ENCODE data around the gene ITPR2. TPM values are rescaled to one million over a fixed set of nuclear protein-coding genes. Genes with fewer than 3 reads are reported as not detected.

Gene ITPR2
- total and polyA plus RNA-seq, 2 of the 8 experiments (the other 6 are each of a cell fraction or from before 2014, with no cell fraction given): 4.1 to 48.3 TPM

GRCh38 chr12:26401874-26402273 is 431.1 kb downstream of the ITPR2 start:
- Histone ChIP-seq H3K23me2 (ENCODE audit: low read depth, low read length) (no peaks in the 10 kb centered on the region; the same call in 1 of the 2 replicates), H2AFZ (ENCODE audit: low read length) (no peak overlapping the region), H3K79me1 (ENCODE audit: low read depth, low read length) (no peaks in the 10 kb centered on the region), H3K14ac (ENCODE audit: insufficient read length) (no peak overlapping the region), H3K36me3 (ENCODE audit: control insufficient read depth in 2 of 4, insufficient read depth in 4 of 4, low read length in 3 of 4) (no peaks in the 10 kb centered on the region), H4K91ac (replicated peaks; ENCODE audit: insufficient read length, low read length) (no peak overlapping the region), H3K4me1 (replicated peaks in 1 of 4; ENCODE audit: control insufficient read depth in 3 of 4, insufficient read depth in 4 of 4, low read length in 3 of 4) (no peaks in the 10 kb centered on the region), H2AK5ac (ENCODE audit: low read depth, low read length) (no peak overlapping the region), H3K18ac (ENCODE audit: extremely low read depth, low read length) (no peak overlapping the region), H4K8ac (ENCODE audit: extremely low read depth, insufficient read depth, low read length) (no peak overlapping the region), H3K4me3 (ENCODE audit: extremely low read depth in 1 of 4, insufficient read depth in 2 of 4, low read depth in 3 of 4, low read length in 4 of 4) (no peak overlapping the region), H2BK12ac (ENCODE audit: low read depth, low read length) (no peak overlapping the region), H3K56ac (replicated peaks; ENCODE audit: insufficient read length, low read depth, low read length) (no peak overlapping the region), H3K27ac (ENCODE audit: low read depth, low read length) (no peak overlapping the region), H2BK120ac (replicated peaks; ENCODE audit: low read depth, low read length) (no peak overlapping the region), H3K4me2 (ENCODE audit: insufficient read depth in 1 of 2, low read depth in 2 of 2, low read length in 2 of 2) (no peak overlapping the region), H2BK20ac (ENCODE audit: low read length) (no peak overlapping the region), H3K23ac (ENCODE audit: insufficient read length) (no peak overlapping the region), H3K9ac (replicated peaks in 1 of 4; ENCODE audit: extremely low read depth in 1 of 4, low read depth in 3 of 4, low read length in 3 of 4) (no peak overlapping the region), H3K27me3 (replicated peaks in 1 of 4; ENCODE audit: control insufficient read depth in 3 of 4, extremely low read depth in 1 of 4, insufficient read depth in 3 of 4, low read length in 3 of 4) (no peaks in the 10 kb centered on the region), H2BK5ac (ENCODE audit: low read depth, low read length) (no peak overlapping the region), H2BK15ac (ENCODE audit: low read length) (no peak overlapping the region), H3K9me3 (ENCODE audit: insufficient read depth in 2 of 2, low read depth in 1 of 2, low read length in 1 of 2) (no peaks in the 10 kb centered on the region), H3K4ac (replicated peaks; ENCODE audit: insufficient read length, low read depth, low read length) (no peak overlapping the region), H3K79me2 (ENCODE audit: control insufficient read depth in 1 of 2, insufficient read depth in 2 of 2, low read length in 2 of 2) (no peaks in the 10 kb centered on the region), H4K5ac (ENCODE audit: insufficient read length, low read depth, low read length) (no peak overlapping the region), H4K20me1 (replicated peaks in 1 of 2; ENCODE audit: control insufficient read depth in 1 of 2, insufficient read depth in 2 of 2, low read length in 2 of 2) (no peaks in the 10 kb centered on the region)
- TF ChIP-seq SIRT6 (IDR thresholded peaks at IDR 0.05; ENCODE audit: low read length): no peak
- TF ChIP-seq CHD1 (IDR thresholded peaks at IDR 0.05; ENCODE audit: low read depth, low read length): no peak
- TF ChIP-seq RFX5 (IDR thresholded peaks at IDR 0.05; ENCODE audit: borderline replicate concordance, low read depth, low read length): no peak
- no peak for TF ChIP-seq CEBPB (IDR thresholded peaks at IDR 0.05; ENCODE audit: low read depth, low read length)
- TF ChIP-seq MAFK (IDR thresholded peaks at IDR 0.05; ENCODE audit: low read depth, low read length): no peak
- no peak for TF ChIP-seq SP2 (IDR thresholded peaks at IDR 0.05; ENCODE audit: low read length)
- no peak for TF ChIP-seq MAX (IDR thresholded peaks at IDR 0.05)
- no peak for TF ChIP-seq RXRA (IDR thresholded peaks at IDR 0.05; ENCODE audit: insufficient read depth, low read depth, low read length)
- TF ChIP-seq USF2 (IDR thresholded peaks at IDR 0.05; ENCODE audit: low read length): no peak
- TF ChIP-seq RAD21 (IDR thresholded peaks at IDR 0.05 in 1 of 2, conservative IDR thresholded peaks at IDR 0.05 in 1 of 2; ENCODE audit: low read depth in 2 of 2, low read length in 2 of 2): no peak
- TF ChIP-seq SIN3A (conservative IDR thresholded peaks at IDR 0.05 in 1 of 2, IDR thresholded peaks at IDR 0.05 in 1 of 2; ENCODE audit: low read depth in 1 of 2, low read length in 2 of 2): no peak
- no peak for TF ChIP-seq CBX8 (IDR thresholded peaks at IDR 0.05; ENCODE audit: borderline replicate concordance, low read depth, low read length)
- no peak for TF ChIP-seq KDM4A (IDR thresholded peaks at IDR 0.05; ENCODE audit: low read depth, low read length, severe bottlenecking)
- no peak for DNase-seq (ENCODE audit: low read depth in 1 of 2, low spot score in 2 of 2)
- ChIA-PET CTCF (ENCODE audit: partially characterized antibody) (interaction anchor here (0.6 to 2.5 kb wide), 5 partner anchors 10 to 213 kb away, joined by 3 to 10 read pairs (median 3); no protein-coding TSS in a partner anchor), POLR2A (ENCODE audit: partially characterized antibody) (no interaction called here)
- WGBS, 2 experiments (ENCODE audit: extremely low coverage in 1 of 2, insufficient coverage in 1 of 2, insufficient read length in 1 of 2, insufficient replicate concordance in 2 of 2, low coverage in 1 of 2, low lambda C conversion rate in 2 of 2, missing lambda C conversion rate in 1 of 2): 94% methylated on average over 1 of the region's 1 CpG; no CpG with 5 or more reads in 1 of the 2 experiments
- no peak for FAIRE-seq
